SK-N-SH (cell line): ENCODE data around the gene ZBED5.

Source experiments
- TF ChIP-seq, protein P1 (sequence below): IDR thresholded peaks from 2 replicates; pipeline ENCODE4 v1.6.1; 2012; ENCODE audit warnings: mild to moderate bottlenecking, low read depth, low read length, moderate library complexity
- TF ChIP-seq, protein P2 (sequence below): fragments of 200-600 bp; sonication (generic); IDR thresholded peaks from 2 replicates; pipeline ENCODE4 v1.6.1; 2017; ENCODE audit warnings: antibody characterized with exemption, mild to moderate bottlenecking, moderate library complexity

DNA sequence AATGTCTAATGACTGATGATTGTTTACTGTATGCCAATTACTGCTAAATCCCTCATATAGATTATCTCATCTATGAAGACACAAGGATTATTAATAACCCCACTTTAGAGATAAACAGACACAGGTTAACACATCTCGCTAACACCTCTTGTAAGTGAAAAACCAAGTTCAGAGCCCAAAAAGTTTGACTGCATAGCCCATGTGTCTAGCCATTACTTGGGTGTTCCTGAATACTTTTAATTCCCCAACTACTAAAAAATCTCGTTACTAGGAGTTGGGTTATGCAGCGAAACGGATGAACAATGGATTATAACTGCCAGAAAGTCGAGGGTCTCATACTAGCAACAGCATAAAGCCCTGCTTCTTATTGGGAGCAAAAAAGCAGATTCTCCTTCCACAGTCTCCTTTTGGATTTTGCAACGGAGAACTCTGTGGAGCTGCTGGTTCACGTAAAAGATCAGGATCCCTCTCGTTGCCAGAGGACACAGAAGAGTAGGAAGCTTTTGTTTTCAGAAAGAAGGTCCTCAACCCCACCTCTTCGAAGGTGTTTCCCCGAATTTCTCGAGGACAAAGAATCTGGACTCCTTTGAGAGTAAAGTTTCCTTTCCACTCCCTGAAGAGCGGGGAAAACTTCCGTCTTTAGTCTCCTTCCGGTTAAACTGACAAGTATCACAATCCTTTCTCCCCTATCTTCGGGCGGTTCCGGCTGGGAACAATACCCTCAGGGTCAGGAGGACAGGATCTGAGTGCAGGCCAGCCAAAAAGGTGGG, 979 bp downstream of the ZBED5 start:
- TF ChIP-seq, protein P1, sequence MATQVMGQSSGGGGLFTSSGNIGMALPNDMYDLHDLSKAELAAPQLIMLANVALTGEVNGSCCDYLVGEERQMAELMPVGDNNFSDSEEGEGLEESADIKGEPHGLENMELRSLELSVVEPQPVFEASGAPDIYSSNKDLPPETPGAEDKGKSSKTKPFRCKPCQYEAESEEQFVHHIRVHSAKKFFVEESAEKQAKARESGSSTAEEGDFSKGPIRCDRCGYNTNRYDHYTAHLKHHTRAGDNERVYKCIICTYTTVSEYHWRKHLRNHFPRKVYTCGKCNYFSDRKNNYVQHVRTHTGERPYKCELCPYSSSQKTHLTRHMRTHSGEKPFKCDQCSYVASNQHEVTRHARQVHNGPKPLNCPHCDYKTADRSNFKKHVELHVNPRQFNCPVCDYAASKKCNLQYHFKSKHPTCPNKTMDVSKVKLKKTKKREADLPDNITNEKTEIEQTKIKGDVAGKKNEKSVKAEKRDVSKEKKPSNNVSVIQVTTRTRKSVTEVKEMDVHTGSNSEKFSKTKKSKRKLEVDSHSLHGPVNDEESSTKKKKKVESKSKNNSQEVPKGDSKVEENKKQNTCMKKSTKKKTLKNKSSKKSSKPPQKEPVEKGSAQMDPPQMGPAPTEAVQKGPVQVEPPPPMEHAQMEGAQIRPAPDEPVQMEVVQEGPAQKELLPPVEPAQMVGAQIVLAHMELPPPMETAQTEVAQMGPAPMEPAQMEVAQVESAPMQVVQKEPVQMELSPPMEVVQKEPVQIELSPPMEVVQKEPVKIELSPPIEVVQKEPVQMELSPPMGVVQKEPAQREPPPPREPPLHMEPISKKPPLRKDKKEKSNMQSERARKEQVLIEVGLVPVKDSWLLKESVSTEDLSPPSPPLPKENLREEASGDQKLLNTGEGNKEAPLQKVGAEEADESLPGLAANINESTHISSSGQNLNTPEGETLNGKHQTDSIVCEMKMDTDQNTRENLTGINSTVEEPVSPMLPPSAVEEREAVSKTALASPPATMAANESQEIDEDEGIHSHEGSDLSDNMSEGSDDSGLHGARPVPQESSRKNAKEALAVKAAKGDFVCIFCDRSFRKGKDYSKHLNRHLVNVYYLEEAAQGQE = no peak
- TF ChIP-seq, protein P2, sequence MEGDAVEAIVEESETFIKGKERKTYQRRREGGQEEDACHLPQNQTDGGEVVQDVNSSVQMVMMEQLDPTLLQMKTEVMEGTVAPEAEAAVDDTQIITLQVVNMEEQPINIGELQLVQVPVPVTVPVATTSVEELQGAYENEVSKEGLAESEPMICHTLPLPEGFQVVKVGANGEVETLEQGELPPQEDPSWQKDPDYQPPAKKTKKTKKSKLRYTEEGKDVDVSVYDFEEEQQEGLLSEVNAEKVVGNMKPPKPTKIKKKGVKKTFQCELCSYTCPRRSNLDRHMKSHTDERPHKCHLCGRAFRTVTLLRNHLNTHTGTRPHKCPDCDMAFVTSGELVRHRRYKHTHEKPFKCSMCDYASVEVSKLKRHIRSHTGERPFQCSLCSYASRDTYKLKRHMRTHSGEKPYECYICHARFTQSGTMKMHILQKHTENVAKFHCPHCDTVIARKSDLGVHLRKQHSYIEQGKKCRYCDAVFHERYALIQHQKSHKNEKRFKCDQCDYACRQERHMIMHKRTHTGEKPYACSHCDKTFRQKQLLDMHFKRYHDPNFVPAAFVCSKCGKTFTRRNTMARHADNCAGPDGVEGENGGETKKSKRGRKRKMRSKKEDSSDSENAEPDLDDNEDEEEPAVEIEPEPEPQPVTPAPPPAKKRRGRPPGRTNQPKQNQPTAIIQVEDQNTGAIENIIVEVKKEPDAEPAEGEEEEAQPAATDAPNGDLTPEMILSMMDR = no peak
